Prostate gland (tissue), 2 donors: ENCODE measurements around the gene TBC1D2B.

Experiments
- CTCF ChIP-seq, 4 experiments: fragments of 200-600 bp in 2 of 4; fragments of 450-650 bp in 2 of 4; sonication (generic) in 2 of 4; IDR thresholded peaks; 1 replicate in 3 of 4; 2 replicates in 1 of 4; pipeline ENCODE4 v1.5.1; 2016 to 2019; ENCODE audit warnings: antibody characterized with exemption in 4 of 4, mild to moderate bottlenecking in 2 of 4, moderate library complexity in 2 of 4
- POLR2A ChIP-seq: fragments of 450-650 bp; IDR thresholded peaks from one replicate; pipeline ENCODE4 v1.6.1; 2016; ENCODE audit warnings: antibody characterized with exemption, mild to moderate bottlenecking

GRCh38 chr15:78000927-78001249 is 76.6 kb downstream of the TBC1D2B start:
- no peak for TF ChIP-seq CTCF (IDR thresholded peaks at IDR 0.05)
- no peak for TF ChIP-seq POLR2A
